NB4 (cell line): ENCODE data around the gene MAMDC4.

Source experiments
- CTCF ChIP-seq: IDR thresholded peaks from one replicate; pipeline ENCODE4 v1.5.1; 2012; ENCODE audit warnings: low read depth, low read length
- POLR2A ChIP-seq: IDR thresholded peaks from 2 replicates; pipeline ENCODE4 v1.6.1; 2011; ENCODE audit warnings: mild to moderate bottlenecking; ENCODE audit not compliant: insufficient read length; ENCODE audit errors: extremely low read depth

GRCh38 chr9:136828474-136829140 is 23.5 kb upstream of the MAMDC4 start:
- TF ChIP-seq POLR2A (no peak), CTCF (no peak)
